Panc1 (cell line): ENCODE data around the gene ATP2B1. TPM values are rescaled to one million over a fixed set of nuclear protein-coding genes. Genes with fewer than 3 reads are reported as not detected.

Source experiments
- ATAC-seq: fragments of 200-7000 bp; cut with Tn5 transposase; 2 replicates; pipeline ENCODE4 v1.9.1; 2020; ENCODE audit warnings: mild to moderate bottlenecking, moderate library complexity
- BruUV-seq: library from RNA; stranded (reverse); fragments of 400-500 nt; replicated peaks from 2 replicates; lab custom pipeline; 2021; lab: Mats Ljungman, UMichigan
- CTCF ChIA-PET: fragments of 300-600 bp; sonication (Branson Sonifier 250); formaldehyde crosslinking; loops from one replicate; lab custom pipeline; 2022; ENCODE audit warnings: antibody characterized with exemption; lab: Charles Lee
- POLR2A ChIA-PET: fragments of 300-600 bp; sonication (Branson Sonifier 250); formaldehyde crosslinking; loops from one replicate; lab custom pipeline; 2022; ENCODE audit warnings: antibody characterized with exemption; lab: Charles Lee
- DNase-seq: peaks from one replicate; pipeline ENCODE4 v3.0.0-alpha.2; 2010; ENCODE audit warnings: low read depth, low spot score
- H3K27ac ChIP-seq: 2 replicates; pipeline ENCODE4 v1.5.1; 2011; ENCODE audit warnings: mild to moderate bottlenecking, low read length, inconsistent platforms
- H3K27me3 ChIP-seq: fragments of 200-500 bp; sonication (Bioruptor generic); 2 replicates; pipeline ENCODE4 v1.6.0; 2014; ENCODE audit warnings: low read length, inconsistent platforms; ENCODE audit not compliant: control insufficient read depth, insufficient read depth
- H3K36me3 ChIP-seq: fragments of 200-500 bp; sonication (Bioruptor generic); 2 replicates; pipeline ENCODE4 v1.5.1; 2014; ENCODE audit warnings: inconsistent platforms, mild to moderate bottlenecking, low read length, moderate library complexity; ENCODE audit not compliant: control insufficient read depth, insufficient read depth
- H3K4me1 ChIP-seq: 2 replicates; pipeline ENCODE4 v1.5.1; 2011; ENCODE audit warnings: inconsistent platforms, mild to moderate bottlenecking, low read length, moderate library complexity; ENCODE audit not compliant: control insufficient read depth, insufficient read depth
- H3K4me3 ChIP-seq, 2 experiments: 2 replicates each; pipeline ENCODE4 v1.5.1; 2011 to 2012; ENCODE audit warnings: low read depth in 2 of 2, low read length in 2 of 2, mild to moderate bottlenecking in 2 of 2, inconsistent platforms in 1 of 2, moderate library complexity in 1 of 2
- H3K9me3 ChIP-seq: fragments of 200-500 bp; sonication (Bioruptor generic); 2 replicates; pipeline ENCODE4 v1.5.1; 2014; ENCODE audit warnings: low read depth, mild to moderate bottlenecking, inconsistent platforms, low read length, moderate library complexity; ENCODE audit not compliant: control insufficient read depth, insufficient read depth
- CTCF ChIP-seq: fragments of 450-650 bp; IDR thresholded peaks from 2 replicates; pipeline ENCODE4 v1.5.1; 2017; ENCODE audit warnings: mild to moderate bottlenecking
- POLR2AphosphoS5 ChIP-seq: IDR thresholded peaks from 2 replicates; pipeline ENCODE4 v1.6.1; 2012; ENCODE audit warnings: mild to moderate bottlenecking, low read depth, low read length, moderate library complexity
- REST ChIP-seq, 2 experiments: IDR thresholded peaks; 2 replicates each; pipeline ENCODE4 v1.6.1; 2011 to 2012; ENCODE audit warnings: low read depth in 2 of 2, control low read depth in 1 of 2, low read length in 1 of 2, mild to moderate bottlenecking in 1 of 2, moderate library complexity in 1 of 2; ENCODE audit not compliant: insufficient read depth in 1 of 2
- SIN3A ChIP-seq: IDR thresholded peaks from 2 replicates; pipeline ENCODE4 v1.6.1; 2012; ENCODE audit warnings: low read depth, mild to moderate bottlenecking, low read length, moderate library complexity, borderline replicate concordance; ENCODE audit not compliant: insufficient read depth
- TCF7L2 ChIP-seq: IDR thresholded peaks from 2 replicates; pipeline ENCODE4 v1.6.1; 2011; ENCODE audit warnings: mild to moderate bottlenecking, low read depth, low read length, inconsistent platforms
- in situ Hi-C: cut with HindIII; loops from 2 replicates; pipeline ENCODE4 v1.10.0; 2016; ENCODE audit warnings: low sequenced_read_pairs, low pct_unique_long_range_greater_than_20kb
- intact Hi-C: fragments of 100-400 bp; cut with micrococcal nuclease; formaldehyde crosslinking; loops from one replicate; pipeline ENCODE4 v1.10.0; 2022; ENCODE audit not compliant: unreplicated experiment
- total RNA-seq: library from RNA; stranded (reverse); gene quantifications from one replicate; pipeline ENCODE4 v1.2.1, GENCODE V29; 2021; ENCODE audit not compliant: unreplicated experiment

The ATP2B1 gene
- total RNA-seq, 1 experiment from 2014 or later: 64.5 TPM

- Histone ChIP-seq H3K27ac (no peak overlapping the region), H3K36me3 (no peaks in the 10 kb centered on the region), H3K9me3 (no peaks in the 10 kb centered on the region), H3K27me3 (no peaks in the 10 kb centered on the region), H3K4me3 (no peak overlapping the region), H3K4me1 (no peaks in the 10 kb centered on the region)
- CTCF ChIA-PET: no interaction called here
- POLR2A ChIA-PET: no interaction called here
- no TSS peak for BruUV-seq
- intact Hi-C loops: no loop called here
- DNase-seq: no peak
- TF ChIP-seq CTCF: no peak
- no peak for TF ChIP-seq REST (IDR thresholded peaks at IDR 0.05; ENCODE audit: insufficient read depth in 1 of 2, low read depth in 2 of 2, low read length in 1 of 2)
- TF ChIP-seq SIN3A: no peak
- TF ChIP-seq POLR2AphosphoS5: no peak
- TF ChIP-seq TCF7L2: no peak
- ATAC-seq: no peak
- in situ Hi-C loops: no loop called here
These were observed 12.8 kb upstream of the ATP2B1 start for GRCh38 chr12:89721291-89721987.

- POLR2A ChIA-PET: no interaction called here
- ATAC-seq (no peak), DNase-seq (no peak)
- Histone ChIP-seq H3K36me3 (no peaks in the 10 kb centered on the region), H3K4me3 (no peak overlapping the region), H3K27ac (no peak overlapping the region), H3K27me3 (no peaks in the 10 kb centered on the region; the same call in 1 of the 2 replicates), H3K9me3 (no peaks in the 10 kb centered on the region), H3K4me1 (no peaks in the 10 kb centered on the region)
- BruUV-seq: no TSS peak
- in situ Hi-C loops (no loop called here), intact Hi-C loops (no loop called here)
- CTCF ChIA-PET: no interaction called here
- TF ChIP-seq POLR2AphosphoS5: no peak
- no peak for TF ChIP-seq SIN3A
- no peak for TF ChIP-seq REST (IDR thresholded peaks at IDR 0.05; ENCODE audit: insufficient read depth in 1 of 2, low read depth in 2 of 2, low read length in 1 of 2)
- no peak for TF ChIP-seq TCF7L2
- TF ChIP-seq CTCF: no peak
These were observed 9.3 kb upstream of the ATP2B1 start for GRCh38 chr12:89717759-89718523.
